ENCODE data around the gene HLA-F. TPM values are rescaled to one million over a fixed set of nuclear protein-coding genes. Genes with fewer than 3 reads are reported as not detected.

Gene HLA-F
- total RNA-seq, 2 donors from 2014 or later = 21.1 to 36.7 TPM

- no peak for DNase-seq (ENCODE audit: low spot score)
- Histone ChIP-seq H3K9me3 (no peaks in the 10 kb centered on the region), H3K27ac (no peak overlapping the region), H3K4me1 (peaks cover 0 to 34% of the 10 kb centered on the region in 2 donors), H3K4me3 (no peak overlapping the region), H3K27me3 (no peaks in the 10 kb centered on the region), H3K36me3 (no peaks in the 10 kb centered on the region)
- no peak for TF ChIP-seq CTCF (IDR thresholded peaks at IDR 0.05)
Observed at GRCh38 chr6:29750709-29751108, 27.5 kb downstream of the HLA-F start.

GRCh38 chr6:29751480-29751879, 28.2 kb downstream of the HLA-F start:
- H3K27me3 ChIP-seq = no peaks in the 10 kb centered on the region
- no peaks in the 10 kb centered on the region for H3K9me3 ChIP-seq
- peak overlapping the region in 1 of 2 donors; percentile 50 for H3K4me3 ChIP-seq
- no peak for DNase-seq (ENCODE audit: low spot score)
- H3K27ac ChIP-seq = peak overlapping the region; percentile 89 to 96
- peaks cover 0 to 34% of the 10 kb centered on the region in 2 donors for H3K4me1 ChIP-seq
- TF ChIP-seq CTCF (IDR thresholded peaks at IDR 0.05) = no peak
- H3K36me3 ChIP-seq = no peaks in the 10 kb centered on the region

- H3K27ac ChIP-seq = peak overlapping the region; percentile 89 to 96
- peak overlapping the region; percentile 50 to 69 for H3K4me3 ChIP-seq
- no peaks in the 10 kb centered on the region for H3K27me3 ChIP-seq
- peaks cover 0 to 32% of the 10 kb centered on the region in 2 donors for H3K4me1 ChIP-seq
- peak; percentile 92 for TF ChIP-seq CTCF (IDR thresholded peaks at IDR 0.05)
- H3K36me3 ChIP-seq = no peaks in the 10 kb centered on the region
- DNase-seq (ENCODE audit: low spot score) = peak; percentile 94
- no peaks in the 10 kb centered on the region for H3K9me3 ChIP-seq
Observed at GRCh38 chr6:29752451-29753308, 29.4 kb downstream of the HLA-F start.

GRCh38 chr6:29753309-29753644, 30.0 kb downstream of the HLA-F start:
- no peaks in the 10 kb centered on the region for H3K27me3 ChIP-seq
- peak in 1 of 2 donors; percentile 13 for TF ChIP-seq CTCF (IDR thresholded peaks at IDR 0.05)
- H3K27ac ChIP-seq = peak overlapping the region; percentile 89 to 96
- no peak for DNase-seq (ENCODE audit: low spot score)
- no peaks in the 10 kb centered on the region for H3K9me3 ChIP-seq
- H3K36me3 ChIP-seq = no peaks in the 10 kb centered on the region
- H3K4me3 ChIP-seq = peak overlapping the region; percentile 50 to 69
- H3K4me1 ChIP-seq = peaks cover 0 to 26% of the 10 kb centered on the region in 2 donors

GRCh38 chr6:29755295-29755871, 32.1 kb downstream of the HLA-F start:
- Histone ChIP-seq H3K9me3 (no peaks in the 10 kb centered on the region), H3K4me1 (peaks cover 0 to 14% of the 10 kb centered on the region in 2 donors), H3K27me3 (no peaks in the 10 kb centered on the region), H3K4me3 (no peak overlapping the region), H3K36me3 (no peaks in the 10 kb centered on the region), H3K27ac (no peak overlapping the region)
- DNase-seq (ENCODE audit: low spot score) = no peak
- no peak for TF ChIP-seq CTCF (IDR thresholded peaks at IDR 0.05)

Measured in right atrium auricular region (tissue), 2 donors.